ENCODE data around the gene SEC14L1.

The SEC14L1 gene

DNA sequence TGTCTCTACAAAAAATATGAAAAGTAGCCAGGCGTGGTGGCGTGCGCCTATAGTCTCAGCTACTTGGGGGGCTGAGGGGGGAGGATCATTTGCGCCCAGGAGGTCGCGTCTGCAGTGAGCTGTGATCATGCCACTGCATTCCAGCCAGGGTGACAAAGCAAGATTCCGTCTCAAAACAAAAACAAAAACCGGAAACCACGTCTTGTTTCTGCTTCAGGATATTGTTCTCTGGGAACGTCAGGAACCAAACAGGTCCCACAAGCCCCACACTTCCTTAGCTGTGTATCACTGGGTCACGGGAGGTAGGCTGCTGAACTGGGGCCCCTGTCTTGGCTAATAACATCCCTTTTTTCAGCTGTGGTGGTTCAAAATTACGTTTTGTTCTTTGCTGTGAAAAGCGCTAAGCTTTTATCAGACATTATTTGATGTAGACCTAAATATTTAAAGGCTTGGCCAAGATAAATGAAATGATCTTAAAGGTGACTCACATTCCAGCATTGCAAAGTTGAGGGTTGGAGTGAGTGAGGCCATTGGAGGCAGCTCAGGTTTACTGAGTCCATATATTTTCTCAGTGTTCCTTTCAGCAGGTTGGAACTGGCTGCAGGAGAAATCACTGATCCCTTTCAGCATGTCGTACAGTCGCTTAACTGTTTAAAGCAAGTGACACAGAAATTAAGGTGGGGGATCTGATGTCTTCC, 16.4 kb upstream of the SEC14L1 start:
- Histone ChIP-seq H3K27ac (ENCODE audit: low read length) (no peak overlapping the region), H2AFZ (ENCODE audit: low read depth, low read length) (no peak overlapping the region)
- ATAC-seq (ENCODE audit: insufficient read depth, low read depth) = no peak

DNA sequence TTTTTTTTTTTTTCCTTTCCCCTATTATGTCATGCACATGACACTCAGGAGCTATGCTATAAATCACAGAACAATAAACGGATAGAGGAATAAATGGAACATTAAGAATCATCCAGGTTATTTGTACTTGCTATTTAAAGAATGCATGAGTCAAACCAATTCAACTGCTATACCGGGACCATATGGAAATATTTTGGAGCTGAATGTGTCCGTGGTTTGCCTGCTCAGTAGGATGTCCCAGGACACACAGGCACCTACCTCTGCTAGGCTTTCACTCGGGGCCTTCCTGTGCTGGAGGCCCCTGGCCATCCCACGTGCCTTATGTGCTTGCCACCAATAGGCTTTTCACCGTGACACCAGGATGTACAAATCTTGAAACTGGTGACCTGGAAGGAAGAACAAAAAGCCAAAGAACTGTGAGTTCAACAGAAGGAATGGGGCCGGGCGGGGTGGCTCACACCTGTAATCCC, 15.3 kb upstream of the SEC14L1 start:
- no peak for DNase-seq
- H3K27ac ChIP-seq (ENCODE audit: low read length) = no peak overlapping the region
- no peak for ATAC-seq (ENCODE audit: insufficient read depth, low read depth)
- peaks cover 22% of the 10 kb centered on the region for H3K4me1 ChIP-seq (ENCODE audit: insufficient read depth, low read length)
- H2AFZ ChIP-seq (ENCODE audit: low read depth, low read length) = no peak overlapping the region
- H3K4me2 ChIP-seq (ENCODE audit: insufficient read depth, low read length) = no peak overlapping the region
- no peak overlapping the region for H3K4me3 ChIP-seq (ENCODE audit: low read depth in 1 of 2, low read length in 2 of 2)
- TF ChIP-seq, protein P1, sequence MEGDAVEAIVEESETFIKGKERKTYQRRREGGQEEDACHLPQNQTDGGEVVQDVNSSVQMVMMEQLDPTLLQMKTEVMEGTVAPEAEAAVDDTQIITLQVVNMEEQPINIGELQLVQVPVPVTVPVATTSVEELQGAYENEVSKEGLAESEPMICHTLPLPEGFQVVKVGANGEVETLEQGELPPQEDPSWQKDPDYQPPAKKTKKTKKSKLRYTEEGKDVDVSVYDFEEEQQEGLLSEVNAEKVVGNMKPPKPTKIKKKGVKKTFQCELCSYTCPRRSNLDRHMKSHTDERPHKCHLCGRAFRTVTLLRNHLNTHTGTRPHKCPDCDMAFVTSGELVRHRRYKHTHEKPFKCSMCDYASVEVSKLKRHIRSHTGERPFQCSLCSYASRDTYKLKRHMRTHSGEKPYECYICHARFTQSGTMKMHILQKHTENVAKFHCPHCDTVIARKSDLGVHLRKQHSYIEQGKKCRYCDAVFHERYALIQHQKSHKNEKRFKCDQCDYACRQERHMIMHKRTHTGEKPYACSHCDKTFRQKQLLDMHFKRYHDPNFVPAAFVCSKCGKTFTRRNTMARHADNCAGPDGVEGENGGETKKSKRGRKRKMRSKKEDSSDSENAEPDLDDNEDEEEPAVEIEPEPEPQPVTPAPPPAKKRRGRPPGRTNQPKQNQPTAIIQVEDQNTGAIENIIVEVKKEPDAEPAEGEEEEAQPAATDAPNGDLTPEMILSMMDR (IDR thresholded peaks at IDR 0.05; ENCODE audit: borderline replicate concordance, extremely low read depth, low read length, poor library complexity, severe bottlenecking) = no peak
- TF ChIP-seq EZH2 (IDR thresholded peaks at IDR 0.05; ENCODE audit: borderline replicate concordance, low read depth, low read length, severe bottlenecking) = no peak
- no peaks in the 10 kb centered on the region for H3K9me3 ChIP-seq (ENCODE audit: insufficient read depth, low read length, severe bottlenecking)
- H3K27me3 ChIP-seq (ENCODE audit: insufficient read depth, low read length, poor library complexity) = no peaks in the 10 kb centered on the region
- H3K79me2 ChIP-seq (ENCODE audit: insufficient read depth, low read length) = no peaks in the 10 kb centered on the region
- no peaks in the 10 kb centered on the region for H4K20me1 ChIP-seq (ENCODE audit: insufficient read depth, low read length)
- H3K36me3 ChIP-seq (ENCODE audit: insufficient read depth, low read length) = no peaks in the 10 kb centered on the region
- H3K9ac ChIP-seq (ENCODE audit: low read depth, low read length) = no peak overlapping the region

More for the DNA sequence above, 16.4 kb upstream of the SEC14L1 start:
- Histone ChIP-seq H3K27me3 (ENCODE audit: insufficient read depth, low read length, poor library complexity) (no peaks in the 10 kb centered on the region), H3K4me3 (ENCODE audit: low read depth in 1 of 2, low read length in 2 of 2) (no peak overlapping the region), H3K4me2 (ENCODE audit: insufficient read depth, low read length) (no peak overlapping the region), H3K4me1 (ENCODE audit: insufficient read depth, low read length) (peaks cover 22% of the 10 kb centered on the region), H3K36me3 (ENCODE audit: insufficient read depth, low read length) (no peaks in the 10 kb centered on the region), H3K9ac (ENCODE audit: low read depth, low read length) (no peak overlapping the region), H3K9me3 (ENCODE audit: insufficient read depth, low read length, severe bottlenecking) (no peaks in the 10 kb centered on the region), H3K79me2 (ENCODE audit: insufficient read depth, low read length) (no peaks in the 10 kb centered on the region), H4K20me1 (ENCODE audit: insufficient read depth, low read length) (no peaks in the 10 kb centered on the region)
- TF ChIP-seq, protein P1 (IDR thresholded peaks at IDR 0.05; ENCODE audit: borderline replicate concordance, extremely low read depth, low read length, poor library complexity, severe bottlenecking) = no peak
- TF ChIP-seq EZH2 (IDR thresholded peaks at IDR 0.05; ENCODE audit: borderline replicate concordance, low read depth, low read length, severe bottlenecking) = no peak
- DNase-seq = no peak

DNA sequence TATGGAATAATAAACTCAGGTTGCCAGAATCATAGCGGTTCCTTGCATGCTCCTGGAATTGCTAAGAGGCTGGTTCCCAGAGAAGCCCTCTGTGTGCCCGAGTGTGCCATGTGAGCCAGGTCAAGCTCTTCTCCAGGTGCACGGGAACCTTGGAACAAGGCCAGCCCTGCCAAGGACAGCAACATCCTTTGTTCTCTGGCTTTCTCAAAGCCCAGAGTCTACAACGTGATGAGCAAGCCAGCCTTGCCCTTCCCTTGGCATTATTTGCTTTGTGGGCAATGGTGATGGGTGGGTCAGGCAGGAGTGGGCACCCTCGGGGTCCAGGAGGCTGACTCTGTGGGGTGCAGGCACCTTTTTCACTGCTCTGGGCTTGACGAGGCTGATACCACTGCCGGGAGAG, 14.2 kb upstream of the SEC14L1 start:
- DNase-seq = no peak
- Histone ChIP-seq H3K4me1 (ENCODE audit: insufficient read depth, low read length) (peaks cover 22% of the 10 kb centered on the region), H3K27ac (ENCODE audit: low read length) (no peak overlapping the region)

More for the DNA sequence above, 14.2 kb upstream of the SEC14L1 start:
- Histone ChIP-seq H3K79me2 (ENCODE audit: insufficient read depth, low read length) (no peaks in the 10 kb centered on the region), H4K20me1 (ENCODE audit: insufficient read depth, low read length) (no peaks in the 10 kb centered on the region), H3K36me3 (ENCODE audit: insufficient read depth, low read length) (no peaks in the 10 kb centered on the region), H3K4me3 (ENCODE audit: low read depth in 1 of 2, low read length in 2 of 2) (no peak overlapping the region), H2AFZ (ENCODE audit: low read depth, low read length) (no peak overlapping the region), H3K27me3 (ENCODE audit: insufficient read depth, low read length, poor library complexity) (no peaks in the 10 kb centered on the region), H3K4me2 (ENCODE audit: insufficient read depth, low read length) (no peak overlapping the region), H3K9ac (ENCODE audit: low read depth, low read length) (no peak overlapping the region), H3K9me3 (ENCODE audit: insufficient read depth, low read length, severe bottlenecking) (no peaks in the 10 kb centered on the region)
- no peak for ATAC-seq (ENCODE audit: insufficient read depth, low read depth)
- no peak for TF ChIP-seq EZH2 (IDR thresholded peaks at IDR 0.05; ENCODE audit: borderline replicate concordance, low read depth, low read length, severe bottlenecking)
- TF ChIP-seq, protein P1 (IDR thresholded peaks at IDR 0.05; ENCODE audit: borderline replicate concordance, extremely low read depth, low read length, poor library complexity, severe bottlenecking) = no peak
